Glutamatergic neuron (in vitro differentiated cells): ENCODE measurements around the gene MFSD6L. TPM values are rescaled to one million over a fixed set of nuclear protein-coding genes. Genes with fewer than 3 reads are reported as not detected.

Experiments
- DNase-seq: peaks from one replicate; pipeline ENCODE4 v3.0.0; 2022
- H3K27ac Mint-ChIP-seq: one replicate; pipeline ENCODE4 v1.8.0; 2020; ENCODE audit warnings: mild to moderate bottlenecking, mixed read lengths, inconsistent platforms; ENCODE audit not compliant: unreplicated experiment
- H3K27me3 Mint-ChIP-seq: one replicate; pipeline ENCODE4 v1.8.0; 2020; ENCODE audit warnings: mild to moderate bottlenecking, moderate library complexity, mixed read lengths, inconsistent platforms; ENCODE audit not compliant: unreplicated experiment
- H3K36me3 Mint-ChIP-seq: one replicate; pipeline ENCODE4 v1.8.0; 2020; ENCODE audit warnings: mild to moderate bottlenecking, mixed read lengths, inconsistent platforms; ENCODE audit not compliant: unreplicated experiment
- H3K4me1 Mint-ChIP-seq: one replicate; pipeline ENCODE4 v1.8.0; 2020; ENCODE audit warnings: mild to moderate bottlenecking, low read depth, mixed read lengths, inconsistent platforms; ENCODE audit not compliant: unreplicated experiment
- H3K4me3 Mint-ChIP-seq: one replicate; pipeline ENCODE4 v1.8.0; 2020; ENCODE audit warnings: mild to moderate bottlenecking, mixed read lengths, inconsistent platforms; ENCODE audit not compliant: unreplicated experiment
- H3K9me3 Mint-ChIP-seq: one replicate; pipeline ENCODE4 v1.8.0; 2020; ENCODE audit warnings: mild to moderate bottlenecking, moderate library complexity, mixed read lengths, inconsistent platforms; ENCODE audit not compliant: unreplicated experiment
- total RNA-seq: library from RNA; stranded (reverse); fragmentation: NEBNext Ultra II Directional; extraction: Animal tissue kit (Norgen Biotek cat#: 25700); gene quantifications from one replicate; pipeline ENCODE4 v1.2.1, GENCODE V29; 2021; ENCODE audit not compliant: unreplicated experiment
- TF ChIP-seq, protein P1 (sequence below): fragments of 200-600 bp; sonication (generic); IDR thresholded peaks from one replicate; pipeline ENCODE4 v1.5.0; 2021; ENCODE audit not compliant: partially characterized antibody, unreplicated experiment

Gene MFSD6L
- total RNA-seq, 1 donor from 2014 or later = not detected

DNA sequence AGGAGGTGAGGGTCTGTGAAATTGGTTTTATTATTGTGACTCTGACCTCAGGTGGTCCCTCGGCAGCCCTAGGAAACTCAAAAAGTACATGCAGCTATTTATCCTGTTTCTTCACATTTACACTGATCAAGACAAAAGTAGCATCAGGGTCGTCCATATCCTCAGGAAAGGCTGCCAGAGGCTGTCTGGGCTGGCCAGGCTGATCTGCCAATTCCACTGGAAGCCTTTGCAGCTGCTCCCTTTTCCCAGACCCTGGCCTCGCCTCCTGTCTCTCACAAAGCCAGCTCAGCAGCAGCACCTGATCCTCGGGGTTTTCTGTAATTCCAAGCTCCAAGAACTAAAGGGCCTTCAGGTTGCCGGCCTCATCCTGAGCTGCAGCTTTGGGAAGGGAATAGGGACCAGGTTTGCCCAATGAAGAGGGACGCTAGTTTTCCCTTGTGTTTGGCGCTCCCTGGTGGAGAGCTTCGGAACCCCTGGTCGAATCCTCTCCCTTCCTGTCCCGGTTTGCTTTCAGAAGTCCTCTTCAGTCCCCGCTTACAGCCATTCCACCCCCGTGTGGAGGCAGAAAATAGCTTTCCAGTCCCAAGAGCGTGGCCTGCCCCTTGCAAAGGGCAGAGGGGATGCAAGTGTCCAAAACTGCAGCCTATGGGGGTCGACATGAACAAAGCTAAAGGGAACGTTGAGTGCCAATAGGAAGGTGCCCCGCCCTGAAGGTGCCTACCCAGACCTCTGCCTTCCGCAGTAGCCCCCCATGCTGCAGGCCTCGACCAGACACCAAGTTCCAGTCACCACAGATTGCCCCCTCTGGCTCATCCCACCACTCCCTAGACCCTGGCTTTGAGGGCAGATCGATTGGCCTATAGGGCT, 13.4 kb downstream of the MFSD6L start:
- Mint-ChIP-seq H3K9me3 (no peaks in the 10 kb centered on the region), H3K36me3 (no peaks in the 10 kb centered on the region), H3K27me3 (peaks cover 2% of the 10 kb centered on the region), H3K27ac (no peak overlapping the region), H3K4me3 (no peak overlapping the region), H3K4me1 (no peaks in the 10 kb centered on the region)
- peak; percentile 91 for DNase-seq
- TF ChIP-seq, protein P1, sequence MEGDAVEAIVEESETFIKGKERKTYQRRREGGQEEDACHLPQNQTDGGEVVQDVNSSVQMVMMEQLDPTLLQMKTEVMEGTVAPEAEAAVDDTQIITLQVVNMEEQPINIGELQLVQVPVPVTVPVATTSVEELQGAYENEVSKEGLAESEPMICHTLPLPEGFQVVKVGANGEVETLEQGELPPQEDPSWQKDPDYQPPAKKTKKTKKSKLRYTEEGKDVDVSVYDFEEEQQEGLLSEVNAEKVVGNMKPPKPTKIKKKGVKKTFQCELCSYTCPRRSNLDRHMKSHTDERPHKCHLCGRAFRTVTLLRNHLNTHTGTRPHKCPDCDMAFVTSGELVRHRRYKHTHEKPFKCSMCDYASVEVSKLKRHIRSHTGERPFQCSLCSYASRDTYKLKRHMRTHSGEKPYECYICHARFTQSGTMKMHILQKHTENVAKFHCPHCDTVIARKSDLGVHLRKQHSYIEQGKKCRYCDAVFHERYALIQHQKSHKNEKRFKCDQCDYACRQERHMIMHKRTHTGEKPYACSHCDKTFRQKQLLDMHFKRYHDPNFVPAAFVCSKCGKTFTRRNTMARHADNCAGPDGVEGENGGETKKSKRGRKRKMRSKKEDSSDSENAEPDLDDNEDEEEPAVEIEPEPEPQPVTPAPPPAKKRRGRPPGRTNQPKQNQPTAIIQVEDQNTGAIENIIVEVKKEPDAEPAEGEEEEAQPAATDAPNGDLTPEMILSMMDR = peak; percentile 85

GRCh38 chr17:8782176-8782575, 17.0 kb downstream of the MFSD6L start:
- Mint-ChIP-seq H3K9me3 (no peaks in the 10 kb centered on the region), H3K27me3 (no peaks in the 10 kb centered on the region), H3K36me3 (no peaks in the 10 kb centered on the region), H3K4me1 (no peaks in the 10 kb centered on the region), H3K4me3 (no peak overlapping the region), H3K27ac (no peak overlapping the region)
- TF ChIP-seq, protein P1 = no peak
- no peak for DNase-seq

DNA sequence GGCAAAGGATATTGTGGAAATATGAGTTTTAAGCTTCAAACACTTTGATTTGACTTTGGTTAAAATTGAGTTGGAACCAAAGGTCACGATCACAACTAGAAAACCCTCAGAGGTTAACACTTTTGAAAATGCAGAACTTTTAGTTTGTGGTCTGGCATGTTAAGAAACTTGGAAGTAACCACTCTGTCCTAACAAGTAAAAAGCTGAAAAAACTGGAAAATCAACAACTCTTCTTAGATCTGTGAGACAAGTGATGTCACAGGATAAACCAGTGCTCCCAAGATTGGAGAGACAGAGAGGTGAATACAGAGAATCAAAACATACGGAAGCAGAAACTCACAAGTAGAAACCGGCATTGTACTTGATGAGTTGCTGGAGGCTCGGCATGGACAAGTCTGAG, 17.4 kb downstream of the MFSD6L start:
- H3K36me3 Mint-ChIP-seq = no peaks in the 10 kb centered on the region
- no peaks in the 10 kb centered on the region for H3K27me3 Mint-ChIP-seq

DNA sequence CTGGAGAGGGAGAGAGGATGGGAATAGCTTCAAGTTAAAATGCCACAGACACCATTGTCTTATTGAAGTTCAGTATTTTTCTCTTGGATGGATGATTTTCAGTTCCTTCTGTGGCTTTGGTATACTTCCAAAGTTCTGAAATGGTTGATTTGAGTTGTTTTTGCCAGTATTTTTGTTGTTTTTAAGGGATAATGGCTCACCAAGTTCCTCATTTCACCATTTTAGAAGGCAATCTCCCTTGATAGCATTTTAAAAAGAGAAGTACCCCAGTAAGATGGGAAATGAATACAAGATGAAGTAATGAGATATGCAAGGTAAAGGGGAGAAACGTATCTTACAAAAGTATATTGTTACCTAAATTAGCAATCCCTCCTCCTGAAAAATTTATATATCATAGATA, 22.3 kb downstream of the MFSD6L start:
- no peak overlapping the region for H3K27ac Mint-ChIP-seq
- no peak for DNase-seq
- H3K36me3 Mint-ChIP-seq = peaks cover 15% of the 10 kb centered on the region
- TF ChIP-seq, protein P1 = no peak
- no peaks in the 10 kb centered on the region for H3K27me3 Mint-ChIP-seq
- peaks cover 8% of the 10 kb centered on the region for H3K9me3 Mint-ChIP-seq
- H3K4me3 Mint-ChIP-seq = no peak overlapping the region
- H3K4me1 Mint-ChIP-seq = no peaks in the 10 kb centered on the region

More for the DNA sequence above, 17.4 kb downstream of the MFSD6L start:
- no peak overlapping the region for H3K4me3 Mint-ChIP-seq
- H3K4me1 Mint-ChIP-seq = no peaks in the 10 kb centered on the region
- TF ChIP-seq, protein P1 = no peak
- no peaks in the 10 kb centered on the region for H3K9me3 Mint-ChIP-seq
- no peak overlapping the region for H3K27ac Mint-ChIP-seq
- no peak for DNase-seq

GRCh38 chr17:8776248-8776647, 22.9 kb downstream of the MFSD6L start:
- Mint-ChIP-seq H3K4me3 (no peak overlapping the region), H3K4me1 (no peaks in the 10 kb centered on the region), H3K9me3 (peaks cover 8% of the 10 kb centered on the region), H3K27me3 (no peaks in the 10 kb centered on the region), H3K27ac (no peak overlapping the region), H3K36me3 (peaks cover 15% of the 10 kb centered on the region)
- DNase-seq = no peak
- TF ChIP-seq, protein P1 = no peak
